GM12801 (cell line): Measurements from ENCODE around the gene TTC17.

Experiments
- CTCF ChIP-seq: IDR thresholded peaks from one replicate; pipeline ENCODE4 v1.5.1; 2011; ENCODE audit warnings: control low read depth; ENCODE audit not compliant: insufficient read length; ENCODE audit errors: extremely low read depth

TTC17 gene

GRCh38 chr11:43489869-43490465, 131.2 kb downstream of the TTC17 start:
- TF ChIP-seq CTCF: no peak

- no peak for TF ChIP-seq CTCF
These were observed 134.0 kb downstream of the TTC17 start for GRCh38 chr11:43492701-43493100.

GRCh38 chr11:43493431-43493830, 134.7 kb downstream of the TTC17 start:
- no peak for TF ChIP-seq CTCF

GRCh38 chr11:43497144-43497543, 138.4 kb downstream of the TTC17 start:
- TF ChIP-seq CTCF: no peak

GRCh38 chr11:43498561-43498960, 139.8 kb downstream of the TTC17 start:
- no peak for TF ChIP-seq CTCF

- no peak for TF ChIP-seq CTCF
These were observed 144.7 kb downstream of the TTC17 start for GRCh38 chr11:43503417-43503816.

GRCh38 chr11:43504316-43504950, 145.7 kb downstream of the TTC17 start:
- no peak for TF ChIP-seq CTCF
